Sciatic nerve (tissue), 2 donors: ENCODE data around the gene GANAB. TPM values are rescaled to one million over a fixed set of nuclear protein-coding genes. Genes with fewer than 3 reads are reported as not detected.
"Not testable (repeated sequence)": the region's sequence is repeated elsewhere in the genome, so short reads cannot be mapped to it uniquely, and the experiment has no call there.

ENCODE experiments used
- ATAC-seq: fragments of 200-7000 bp; cut with Tn5 transposase; one replicate; pipeline ENCODE4 v1.9.1; 2020; ENCODE audit warnings: mild to moderate bottlenecking, moderate library complexity
- DNase-seq: peaks from one replicate; pipeline ENCODE4 v3.0.0-alpha.2; 2020; ENCODE audit warnings: low spot score
- intact Hi-C: fragments of 100-400 bp; cut with DNase I; formaldehyde crosslinking; loops from one replicate; pipeline ENCODE4 v1.14.2; 2022
- total RNA-seq: library from RNA; stranded (reverse); fragmentation: NEBNext Ultra II Directional; extraction: Animal tissue kit (Norgen Biotek cat#: 25700); gene quantifications from one replicate; pipeline ENCODE4 v1.2.1, GENCODE V29; 2021
- donor health status: DM: no; HTN: no; CAD: no.
- donor health status: DM: no; HTN: no; CAD: no.

The GANAB gene
- total RNA-seq, 1 donor from 2014 or later: 219 TPM

DNA sequence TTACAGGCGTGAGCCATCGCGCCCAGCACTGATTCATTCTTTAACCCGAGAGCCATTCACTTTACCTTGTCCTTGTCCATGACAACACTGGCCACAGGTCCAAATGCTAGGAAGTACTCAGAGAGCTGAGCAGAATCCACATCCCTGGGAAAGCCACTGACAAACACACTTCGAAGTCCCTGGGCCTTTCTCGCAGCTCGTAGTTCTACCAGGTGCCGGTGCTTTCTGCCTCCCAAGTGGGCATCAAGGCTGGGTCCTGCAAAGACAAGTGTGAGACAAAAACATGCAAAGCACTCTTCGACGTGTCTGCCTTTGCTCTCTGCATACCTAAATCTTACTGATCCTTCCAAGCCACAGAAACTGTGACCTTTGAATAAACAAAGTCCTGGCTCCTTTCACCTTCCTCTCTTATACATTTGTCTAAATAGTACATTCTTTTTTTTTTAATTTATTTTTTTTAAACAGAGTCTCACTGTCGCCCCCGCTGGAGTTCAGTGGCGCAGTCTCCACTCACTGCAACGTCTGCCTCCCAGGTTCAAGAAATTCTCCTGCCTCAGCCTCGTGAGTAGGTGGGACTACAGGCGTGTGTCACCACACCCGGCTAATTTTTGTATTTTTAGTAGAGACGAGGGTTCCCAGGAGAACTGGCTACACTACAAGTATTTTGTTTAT, 57.3 kb downstream of the GANAB start:
- intact Hi-C loops: no loop called here
- no peak for ATAC-seq
- no peak for DNase-seq

DNA sequence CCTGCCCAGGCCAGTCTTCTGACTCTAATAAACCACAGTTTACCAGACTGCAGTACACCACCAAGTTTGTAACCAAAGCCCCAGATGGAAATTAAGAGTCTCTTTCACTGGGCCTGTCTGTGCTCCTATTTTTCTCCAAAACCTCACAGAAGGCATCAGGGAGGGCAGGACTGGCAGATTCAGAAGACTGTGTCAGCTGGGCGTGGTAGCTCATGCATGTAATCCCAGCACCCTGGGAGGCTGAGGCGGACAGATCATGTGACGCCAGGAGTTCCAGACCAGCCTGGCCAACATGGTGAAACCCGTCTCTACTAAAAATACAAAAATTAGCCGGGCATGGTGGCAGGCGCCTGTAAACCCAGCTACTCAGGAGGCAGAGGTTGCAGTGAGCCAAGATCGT, 61.1 kb downstream of the GANAB start:
- intact Hi-C loops, ATAC-seq, DNase-seq: not testable (repeated sequence)

DNA sequence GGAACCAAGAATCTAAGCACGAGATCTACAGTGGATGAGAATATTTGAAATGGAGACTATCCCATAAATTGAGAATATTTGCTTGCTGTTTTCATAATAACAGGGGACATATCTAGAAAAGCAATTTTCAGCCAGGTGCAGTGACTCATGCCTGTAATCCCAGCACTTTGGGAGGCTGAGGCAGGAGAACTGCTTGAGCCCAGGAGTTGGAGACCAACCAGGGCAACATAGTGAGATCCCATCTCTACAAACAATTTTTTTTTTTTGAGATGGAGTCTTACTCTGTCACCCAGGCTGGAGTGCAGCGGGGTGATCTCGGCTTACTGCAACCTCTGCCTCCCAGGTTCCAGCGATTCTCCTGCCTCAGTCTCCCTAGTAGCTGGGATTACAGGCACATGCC, 64.7 kb downstream of the GANAB start:
- ATAC-seq, intact Hi-C loops, DNase-seq: not testable (repeated sequence)

DNA sequence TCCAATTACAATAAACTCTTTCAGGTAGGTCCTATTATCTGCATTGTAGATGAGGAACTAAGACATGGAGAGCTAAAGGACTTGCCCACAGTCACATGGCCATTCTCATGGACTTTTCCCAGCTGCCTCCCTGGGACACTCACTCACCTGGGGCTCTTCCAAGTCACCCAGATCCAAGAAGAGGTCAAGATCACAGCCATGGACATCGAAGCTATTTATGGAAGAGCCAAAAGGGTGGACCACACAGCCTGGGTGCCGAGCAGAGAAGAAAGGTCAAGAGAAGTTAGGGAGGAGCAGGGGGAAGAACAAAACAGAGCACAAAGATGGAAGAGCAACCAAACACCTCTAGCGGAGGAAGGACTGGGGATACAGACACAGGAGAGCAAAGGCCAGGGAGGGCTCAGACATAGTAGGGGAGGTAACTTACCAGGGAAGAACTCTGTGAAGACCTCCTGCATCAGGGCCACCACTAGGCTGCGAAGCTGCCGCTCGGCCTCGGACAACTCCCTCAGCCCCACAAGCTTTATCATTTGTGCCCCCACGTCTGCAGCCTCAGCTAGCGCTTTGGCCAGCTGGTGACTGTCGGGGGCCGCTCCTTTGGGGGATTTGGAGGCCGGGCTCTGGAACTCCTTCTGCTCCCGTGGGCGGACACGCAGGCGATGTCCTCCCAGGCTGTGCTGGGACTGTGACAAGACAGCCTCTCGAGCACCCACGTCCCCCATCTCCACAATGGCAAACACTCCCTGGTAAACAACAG, 65.3 kb downstream of the GANAB start:
- intact Hi-C loops: no loop called here
- ATAC-seq: no peak
- DNase-seq: no peak

DNA sequence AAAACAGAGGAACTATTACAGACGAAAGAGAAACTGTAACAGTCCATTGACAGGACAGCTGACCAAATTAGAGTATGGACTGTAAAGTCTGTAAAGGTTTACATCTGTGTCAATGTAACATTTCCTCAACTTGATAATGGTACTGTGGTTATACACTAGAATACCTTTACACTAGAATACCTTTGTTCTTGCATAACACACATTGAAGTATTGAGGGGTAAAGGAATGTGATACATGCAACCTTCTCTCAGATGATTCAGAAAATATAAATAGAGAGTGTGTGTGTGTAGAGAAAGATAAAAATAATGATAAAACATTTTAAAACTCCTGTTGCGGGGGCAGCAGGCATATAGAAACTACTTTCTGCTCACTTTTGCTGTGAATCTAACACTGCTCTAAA, 67.2 kb downstream of the GANAB start:
- intact Hi-C loops: no loop called here
- DNase-seq (no peak), ATAC-seq (no peak)

DNA sequence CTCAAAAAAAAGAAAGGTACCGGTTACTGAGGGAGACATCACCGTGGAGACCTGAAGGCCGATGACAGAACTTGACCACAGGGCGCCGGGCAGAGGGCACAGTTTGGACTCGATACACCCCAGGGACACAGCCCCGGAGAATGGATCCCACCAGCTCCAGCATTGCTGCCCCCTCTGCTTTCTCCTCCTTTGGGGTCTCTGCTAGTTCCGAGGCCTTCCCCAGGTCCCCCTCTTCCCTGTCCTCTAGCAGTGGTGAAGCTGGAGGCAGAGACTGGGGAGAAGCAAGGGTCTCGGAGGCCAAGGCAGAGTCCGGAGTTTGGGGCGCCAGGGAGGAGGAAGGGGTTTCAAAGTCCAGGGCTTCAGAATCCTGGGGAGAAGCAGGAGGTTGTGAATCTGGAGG, 67.9 kb downstream of the GANAB start:
- no peak for ATAC-seq
- DNase-seq: no peak
- intact Hi-C loops: no loop called here

DNA sequence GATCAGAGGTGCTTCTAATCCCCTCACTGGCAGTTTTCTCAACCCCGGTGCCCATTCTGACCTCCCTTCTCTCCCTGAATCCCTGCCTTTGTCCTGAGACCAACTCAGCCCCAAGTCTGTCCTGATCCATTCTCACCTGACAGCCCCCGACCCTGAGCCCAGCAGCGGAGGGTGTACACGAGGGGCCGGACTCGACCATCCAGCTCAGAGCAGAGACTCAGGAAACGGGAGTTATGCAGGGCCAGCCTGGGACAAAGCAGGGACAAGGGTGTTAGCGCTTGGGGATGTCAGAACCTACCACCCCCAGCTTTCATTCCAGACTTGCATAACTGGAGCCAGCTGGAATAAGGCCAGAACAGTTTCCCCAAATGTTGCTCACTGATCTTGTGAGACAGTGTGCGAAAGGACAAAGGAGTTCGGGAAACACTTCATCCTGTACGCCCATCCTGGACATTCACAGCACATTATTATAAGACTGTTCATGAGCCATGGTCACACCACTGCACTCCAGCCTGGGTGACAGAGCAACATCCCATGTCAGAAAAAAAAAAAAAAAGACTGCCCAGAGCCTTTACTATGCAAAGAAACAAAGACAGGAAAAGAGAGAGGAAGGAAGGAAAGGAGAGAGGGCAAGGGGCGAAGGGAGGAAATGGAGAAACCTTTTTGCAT, 69.2 kb downstream of the GANAB start:
- intact Hi-C loops: no loop called here
- DNase-seq (no peak), ATAC-seq (no peak)

DNA sequence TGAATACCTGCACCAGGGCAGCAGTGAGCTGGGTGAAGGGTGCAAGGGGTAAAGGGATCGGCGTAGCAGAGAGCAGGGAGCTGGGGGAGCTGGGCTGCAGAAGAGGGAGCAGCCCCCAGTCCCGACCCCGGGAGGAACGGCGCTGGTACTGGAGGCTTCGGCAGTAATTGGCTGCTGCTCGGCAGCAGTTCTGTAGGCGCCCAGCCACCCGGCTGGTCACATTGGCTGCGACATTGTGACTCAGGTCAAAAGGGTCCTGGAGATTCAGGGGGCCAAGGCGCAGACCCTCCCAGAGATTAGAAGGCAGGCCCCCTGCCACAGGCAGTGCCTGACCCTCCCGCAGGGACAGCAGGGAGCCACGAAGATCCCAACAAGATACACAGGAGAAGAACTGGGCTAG, 70.6 kb downstream of the GANAB start:
- ATAC-seq: no peak
- intact Hi-C loops: no loop called here
- no peak for DNase-seq

DNA sequence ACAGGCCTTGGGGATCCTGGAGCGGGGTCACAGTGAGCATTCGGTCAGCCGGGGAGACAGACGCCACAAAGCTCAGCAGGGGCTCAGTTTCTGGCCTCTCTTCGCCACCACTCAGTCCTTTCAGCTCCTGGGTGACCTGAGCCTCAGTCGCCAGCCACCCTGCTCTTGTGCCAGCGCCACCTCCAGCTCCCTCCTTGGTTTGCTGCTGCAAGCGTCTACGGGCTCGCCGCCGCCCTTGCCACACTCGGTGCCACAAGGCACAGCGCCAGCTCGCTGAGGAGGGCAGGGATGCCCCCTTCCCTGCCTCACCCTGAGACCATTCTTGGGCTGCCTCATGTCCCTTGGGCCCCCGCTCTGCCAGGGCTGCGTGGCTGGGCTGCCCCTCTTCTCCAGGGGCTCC, 71.3 kb downstream of the GANAB start:
- DNase-seq: no peak
- intact Hi-C loops: no loop called here
- ATAC-seq: no peak

Other genes starting within 250 kb of the GANAB start
- gene SCGB1A1, start 227.6 kb downstream of the GANAB start, total RNA-seq: 3.5 TPM
- 2,773 TPM for gene AHNAK, start 99.8 kb downstream of the GANAB start, total RNA-seq
- gene EEF1G, start 72.7 kb downstream of the GANAB start, total RNA-seq: 811 TPM
- 20.7 TPM for gene TUT1, start 55.1 kb downstream of the GANAB start, total RNA-seq
- 86.6 TPM for gene MTA2, start 44.7 kb downstream of the GANAB start, total RNA-seq
- gene EML3, start 33.8 kb downstream of the GANAB start, total RNA-seq: 113 TPM
- 15.2 TPM for gene ROM1, start 33.4 kb downstream of the GANAB start, total RNA-seq
- gene B3GAT3, start 24.6 kb downstream of the GANAB start, total RNA-seq: 38.7 TPM
- gene INTS5, start 6.7 kb upstream of the GANAB start, total RNA-seq: 12.3 TPM
- gene C11orf98, start 18.6 kb upstream of the GANAB start, total RNA-seq: 25.1 TPM
- gene CSKMT, start 18.7 kb upstream of the GANAB start, total RNA-seq: 7.1 TPM
- 7.1 TPM for gene UQCC3, start 25.1 kb upstream of the GANAB start, total RNA-seq
- 4.9 TPM for gene LBHD1, start 25.7 kb upstream of the GANAB start, total RNA-seq
- 79.6 TPM for gene UBXN1, start 32.5 kb upstream of the GANAB start, total RNA-seq
- gene LRRN4CL, start 42.9 kb upstream of the GANAB start, total RNA-seq: 28.4 TPM
- gene BSCL2, start 60.8 kb upstream of the GANAB start, total RNA-seq: 44.5 TPM
- 1.4 TPM for gene GNG3, start 61.1 kb upstream of the GANAB start, total RNA-seq
- 51.2 TPM for gene HNRNPUL2, start 80.8 kb upstream of the GANAB start, total RNA-seq
- gene TTC9C, start 81.9 kb upstream of the GANAB start, total RNA-seq: 30.9 TPM
- 9.8 TPM for gene ZBTB3, start 107.5 kb upstream of the GANAB start, total RNA-seq
- 48.1 TPM for gene POLR2G, start 115.0 kb upstream of the GANAB start, total RNA-seq
- gene TAF6L, start 124.8 kb upstream of the GANAB start, total RNA-seq: 17.8 TPM
- 29.6 TPM for gene TMEM179B, start 140.8 kb upstream of the GANAB start, total RNA-seq
- gene TMEM223, start 145.4 kb upstream of the GANAB start, total RNA-seq: 10.4 TPM
- 81.8 TPM for gene NXF1, start 158.8 kb upstream of the GANAB start, total RNA-seq
- gene STX5, start 185.4 kb upstream of the GANAB start, total RNA-seq: 51.6 TPM
- gene TEX54, start 186.2 kb upstream of the GANAB start, total RNA-seq: not detected
- gene WDR74, start 193.0 kb upstream of the GANAB start, total RNA-seq: 34.5 TPM
- 102 TPM for gene SLC3A2, start 234.3 kb upstream of the GANAB start, total RNA-seq